ENCODE measurements around the gene GABRD.
"Not testable (repeated sequence)": the region's sequence is repeated elsewhere in the genome, so short reads cannot be mapped to it uniquely, and the experiment has no call there.

The GABRD gene

DNA sequence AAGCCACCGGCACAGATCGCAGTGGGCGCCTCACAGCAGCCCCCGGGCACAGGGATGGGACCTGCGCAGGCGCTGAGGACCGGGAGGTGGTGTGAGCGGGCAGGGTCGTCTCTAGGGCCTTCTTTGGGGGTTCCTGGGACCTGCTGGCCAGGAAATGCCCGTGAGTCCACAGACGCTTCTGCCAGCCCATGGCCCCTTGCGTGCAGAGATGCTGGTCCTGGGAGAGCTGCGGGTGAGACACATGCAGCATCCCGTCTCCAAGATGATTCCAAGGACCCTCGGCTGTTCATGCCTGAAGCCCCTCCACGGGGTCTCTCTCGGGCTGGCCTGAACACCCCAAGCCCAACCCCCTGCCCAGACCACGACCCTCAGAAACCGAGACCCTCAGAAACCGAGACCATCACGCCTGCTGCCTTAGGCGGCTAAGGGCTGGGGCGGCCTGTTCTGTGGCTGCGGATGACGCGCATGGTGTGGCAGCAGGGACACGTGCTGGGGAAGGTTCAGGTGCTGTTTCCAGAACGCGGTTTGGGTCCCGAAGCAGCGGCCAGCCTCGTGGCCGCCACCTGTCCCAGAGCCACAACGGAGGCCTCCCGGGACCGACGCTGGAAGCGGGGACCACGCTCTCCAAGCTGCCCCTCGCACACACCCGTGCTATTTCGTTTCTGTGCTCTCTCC is 38.5 kb upstream of the GABRD start:
- Histone ChIP-seq H3K36me3 (ENCODE audit: insufficient read depth, low read length) (no peaks in the 10 kb centered on the region), H3K79me2 (ENCODE audit: insufficient read depth, low read length) (no peaks in the 10 kb centered on the region), H3K27me3 (ENCODE audit: insufficient read depth, low read length, poor library complexity, severe bottlenecking) (no peaks in the 10 kb centered on the region), H3K4me1 (ENCODE audit: insufficient read depth, low read length, poor library complexity, severe bottlenecking) (no peaks in the 10 kb centered on the region), H3F3A (ENCODE audit: low read depth) (no peaks in the 10 kb centered on the region), H3K9me2 (replicated peaks; ENCODE audit: low read depth, low read length) (no peaks in the 10 kb centered on the region), H3K9ac (ENCODE audit: low read depth, low read length, poor library complexity, severe bottlenecking) (no peak overlapping the region), H4K20me1 (ENCODE audit: insufficient read depth, low read length, poor library complexity, severe bottlenecking) (no peaks in the 10 kb centered on the region), H3K4me2 (ENCODE audit: low read depth, low read length, poor library complexity, severe bottlenecking) (no peak overlapping the region), H3K9me3 (ENCODE audit: insufficient read depth, low read depth, low read length) (no peaks in the 10 kb centered on the region; the same call in 1 of the 2 replicates), H2AFZ (ENCODE audit: low read length) (no peak overlapping the region), H3K4me3 (ENCODE audit: low read length, poor library complexity, severe bottlenecking) (no peak overlapping the region)
- no peak for TF ChIP-seq EZH2phosphoT487 (IDR thresholded peaks at IDR 0.05; ENCODE audit: borderline replicate concordance)
- TF ChIP-seq, protein P1, sequence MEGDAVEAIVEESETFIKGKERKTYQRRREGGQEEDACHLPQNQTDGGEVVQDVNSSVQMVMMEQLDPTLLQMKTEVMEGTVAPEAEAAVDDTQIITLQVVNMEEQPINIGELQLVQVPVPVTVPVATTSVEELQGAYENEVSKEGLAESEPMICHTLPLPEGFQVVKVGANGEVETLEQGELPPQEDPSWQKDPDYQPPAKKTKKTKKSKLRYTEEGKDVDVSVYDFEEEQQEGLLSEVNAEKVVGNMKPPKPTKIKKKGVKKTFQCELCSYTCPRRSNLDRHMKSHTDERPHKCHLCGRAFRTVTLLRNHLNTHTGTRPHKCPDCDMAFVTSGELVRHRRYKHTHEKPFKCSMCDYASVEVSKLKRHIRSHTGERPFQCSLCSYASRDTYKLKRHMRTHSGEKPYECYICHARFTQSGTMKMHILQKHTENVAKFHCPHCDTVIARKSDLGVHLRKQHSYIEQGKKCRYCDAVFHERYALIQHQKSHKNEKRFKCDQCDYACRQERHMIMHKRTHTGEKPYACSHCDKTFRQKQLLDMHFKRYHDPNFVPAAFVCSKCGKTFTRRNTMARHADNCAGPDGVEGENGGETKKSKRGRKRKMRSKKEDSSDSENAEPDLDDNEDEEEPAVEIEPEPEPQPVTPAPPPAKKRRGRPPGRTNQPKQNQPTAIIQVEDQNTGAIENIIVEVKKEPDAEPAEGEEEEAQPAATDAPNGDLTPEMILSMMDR (conservative IDR thresholded peaks at IDR 0.05; ENCODE audit: low read length): no peak

DNA sequence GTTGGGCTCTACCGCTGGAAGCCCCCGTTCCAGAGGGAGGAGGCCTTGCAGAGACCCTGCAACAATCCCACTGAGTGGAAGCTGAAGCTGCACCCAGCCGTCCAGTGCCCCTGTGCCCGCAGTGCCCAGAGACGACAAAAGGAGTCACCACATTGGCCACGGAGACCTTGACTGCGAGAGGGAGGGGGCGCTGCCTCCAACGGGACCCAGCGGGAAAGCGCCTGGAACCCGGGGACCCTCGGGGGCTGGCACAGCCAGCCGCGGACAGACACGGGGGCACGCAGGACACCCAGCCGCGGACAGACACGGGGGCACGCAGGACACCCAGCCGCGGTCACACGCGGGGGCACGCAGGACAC is 38.0 kb upstream of the GABRD start:
- Histone ChIP-seq H3K27me3 (ENCODE audit: insufficient read depth, low read length, poor library complexity, severe bottlenecking) (no peaks in the 10 kb centered on the region), H3K36me3 (ENCODE audit: insufficient read depth, low read length) (no peaks in the 10 kb centered on the region), H3K9me2 (replicated peaks; ENCODE audit: low read depth, low read length) (no peaks in the 10 kb centered on the region), H3K4me1 (ENCODE audit: insufficient read depth, low read length, poor library complexity, severe bottlenecking) (no peaks in the 10 kb centered on the region), H3K4me3 (ENCODE audit: low read length, poor library complexity, severe bottlenecking) (no peak overlapping the region), H3K4me2 (ENCODE audit: low read depth, low read length, poor library complexity, severe bottlenecking) (no peak overlapping the region), H3K9ac (ENCODE audit: low read depth, low read length, poor library complexity, severe bottlenecking) (no peak overlapping the region), H2AFZ (ENCODE audit: low read length) (no peak overlapping the region), H3K9me3 (ENCODE audit: insufficient read depth, low read depth, low read length) (no peaks in the 10 kb centered on the region; the same call in 1 of the 2 replicates), H4K20me1 (ENCODE audit: insufficient read depth, low read length, poor library complexity, severe bottlenecking) (no peaks in the 10 kb centered on the region), H3K79me2 (ENCODE audit: insufficient read depth, low read length) (no peaks in the 10 kb centered on the region), H3F3A (ENCODE audit: low read depth) (no peaks in the 10 kb centered on the region)
- TF ChIP-seq, protein P1 (conservative IDR thresholded peaks at IDR 0.05; ENCODE audit: low read length): no peak
- no peak for TF ChIP-seq EZH2phosphoT487 (IDR thresholded peaks at IDR 0.05; ENCODE audit: borderline replicate concordance)

DNA sequence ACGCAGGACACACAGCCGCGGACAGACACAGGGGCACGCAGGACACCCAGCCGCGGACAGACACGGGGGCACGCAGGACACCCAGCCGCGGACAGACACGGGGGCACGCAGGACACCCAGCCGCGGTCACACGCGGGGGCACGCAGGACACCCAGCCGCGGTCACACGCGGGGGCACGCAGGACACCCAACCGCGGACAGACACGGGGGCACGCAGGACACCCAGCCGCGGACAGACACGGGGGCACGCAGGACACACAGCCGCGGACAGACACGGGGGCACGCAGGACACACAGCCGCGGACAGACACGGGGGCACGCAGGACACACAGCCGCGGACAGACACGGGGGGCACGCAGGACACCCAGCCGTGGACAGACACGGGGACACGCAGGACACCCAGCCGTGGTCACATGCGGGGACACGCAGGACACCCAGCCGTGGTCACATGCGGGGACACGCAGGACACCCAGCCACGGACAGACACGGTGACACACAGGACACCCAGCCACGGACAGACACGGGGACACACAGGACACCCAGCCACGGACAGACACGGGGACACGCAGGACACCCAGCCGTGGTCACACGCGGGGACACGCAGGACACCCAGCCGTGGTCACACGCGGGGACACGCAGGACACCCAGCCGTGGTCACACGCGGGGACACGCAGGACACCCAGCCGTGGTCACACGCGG is 37.4 kb upstream of the GABRD start:
- H3K9me3 ChIP-seq (ENCODE audit: insufficient read depth, low read depth, low read length); H3K4me3 ChIP-seq (ENCODE audit: low read length, poor library complexity, severe bottlenecking); H3K9me2 ChIP-seq (replicated peaks; ENCODE audit: low read depth, low read length); H3K4me1 ChIP-seq (ENCODE audit: insufficient read depth, low read length, poor library complexity, severe bottlenecking); H3K9ac ChIP-seq (ENCODE audit: low read depth, low read length, poor library complexity, severe bottlenecking); H4K20me1 ChIP-seq (ENCODE audit: insufficient read depth, low read length, poor library complexity, severe bottlenecking); H3F3A ChIP-seq (ENCODE audit: low read depth); H3K27me3 ChIP-seq (ENCODE audit: insufficient read depth, low read length, poor library complexity, severe bottlenecking); H3K79me2 ChIP-seq (ENCODE audit: insufficient read depth, low read length); H2AFZ ChIP-seq (ENCODE audit: low read length); H3K36me3 ChIP-seq (ENCODE audit: insufficient read depth, low read length); H3K4me2 ChIP-seq (ENCODE audit: low read depth, low read length, poor library complexity, severe bottlenecking): not testable (repeated sequence)
